Measurements from ENCODE around the gene PRKCSH. TPM values are rescaled to one million over a fixed set of nuclear protein-coding genes. Genes with fewer than 3 reads are reported as not detected.
A peak's percentile ranks its signal among the peaks of the same experiment; 100 is the strongest.
"Not testable (repeated sequence)": the region's sequence is repeated elsewhere in the genome, so short reads cannot be mapped to it uniquely, and the experiment has no call there.

Gene PRKCSH, protein sequence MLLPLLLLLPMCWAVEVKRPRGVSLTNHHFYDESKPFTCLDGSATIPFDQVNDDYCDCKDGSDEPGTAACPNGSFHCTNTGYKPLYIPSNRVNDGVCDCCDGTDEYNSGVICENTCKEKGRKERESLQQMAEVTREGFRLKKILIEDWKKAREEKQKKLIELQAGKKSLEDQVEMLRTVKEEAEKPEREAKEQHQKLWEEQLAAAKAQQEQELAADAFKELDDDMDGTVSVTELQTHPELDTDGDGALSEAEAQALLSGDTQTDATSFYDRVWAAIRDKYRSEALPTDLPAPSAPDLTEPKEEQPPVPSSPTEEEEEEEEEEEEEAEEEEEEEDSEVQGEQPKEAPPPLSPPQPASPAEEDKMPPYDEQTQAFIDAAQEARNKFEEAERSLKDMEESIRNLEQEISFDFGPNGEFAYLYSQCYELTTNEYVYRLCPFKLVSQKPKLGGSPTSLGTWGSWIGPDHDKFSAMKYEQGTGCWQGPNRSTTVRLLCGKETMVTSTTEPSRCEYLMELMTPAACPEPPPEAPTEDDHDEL
- total RNA-seq: 288 TPM in 2 replicates

DNA sequence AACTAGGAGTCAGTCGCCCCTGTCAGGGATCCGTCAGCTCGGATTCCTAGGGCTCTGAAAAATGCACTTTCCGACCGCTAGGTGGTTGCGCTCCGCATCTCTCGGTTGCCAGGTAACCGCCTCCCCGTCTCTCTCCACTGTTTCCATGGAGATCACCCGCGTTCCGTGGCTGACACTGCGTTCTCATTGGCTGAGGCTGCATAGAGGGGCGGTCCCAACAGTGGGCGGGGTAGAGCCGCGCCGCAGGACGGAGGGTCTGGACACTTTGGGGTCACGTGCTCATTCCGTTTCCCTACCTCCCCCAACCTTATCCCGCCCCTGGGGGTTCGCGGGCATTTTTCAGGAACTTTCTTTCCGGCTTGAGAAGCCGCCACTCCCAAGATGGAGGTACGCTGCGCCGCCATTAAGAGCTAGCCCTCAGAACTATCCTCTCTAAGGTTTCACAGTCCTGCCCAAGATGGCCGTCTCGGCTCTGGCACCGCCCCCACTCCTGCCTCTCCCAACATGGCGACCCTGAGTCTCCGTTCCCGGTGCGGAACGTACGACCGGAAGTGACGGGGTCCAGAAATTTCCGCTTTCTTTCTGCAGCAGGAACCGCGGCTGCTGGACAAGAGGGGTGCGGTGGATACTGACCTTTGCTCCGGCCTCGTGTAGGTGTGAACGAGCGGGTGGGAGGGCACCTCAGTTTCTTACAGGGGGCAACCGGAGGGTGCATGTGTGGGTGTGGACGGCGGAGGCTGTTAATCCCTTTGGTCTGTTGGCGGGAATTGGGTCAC, at the start of gene PRKCSH, which contains the start of gene ODAD3:
PRKCSH (plus strand) TSS at position 579 of the 776 bp plus-strand sequence. CDS start 483 bp downstream, outside the sequence.
ODAD3 (minus strand) TSS at position 65 of the 776 bp plus-strand sequence. CDS start 105 bp downstream, outside the sequence.
- DNase-seq: peak; percentile 100
- peak within 1 kb of the TSS; percentile 98 for H3K4me3 Mint-ChIP-seq
- H3K9me3 Mint-ChIP-seq: no peaks in the 10 kb centered on the region
- H3K27me3 Mint-ChIP-seq: peaks cover 2% of the 10 kb centered on the region
- H3K4me1 Mint-ChIP-seq: peaks cover 17% of the 10 kb centered on the region
- intact Hi-C loops (cut with micrococcal nuclease): loop anchor here (1.0 kb wide), 7 partner anchors 47 to 346 kb away; partner anchors contain the start of genes ELOF1, LDLR and ZNF653
- peak within 1 kb of the TSS; percentile 95 for H3K27ac Mint-ChIP-seq
- H3K36me3 Mint-ChIP-seq (ENCODE audit: low read depth): peaks cover 28% of the 10 kb centered on the region

- Mint-ChIP-seq H3K4me3 (no peak overlapping the region), H3K36me3 (ENCODE audit: low read depth) (no peaks in the 10 kb centered on the region), H3K27me3 (peaks cover 14% of the 10 kb centered on the region), H3K9me3 (no peaks in the 10 kb centered on the region), H3K4me1 (peaks cover 9% of the 10 kb centered on the region), H3K27ac (no peak overlapping the region)
- intact Hi-C loops (cut with micrococcal nuclease): no loop called here
- DNase-seq: no peak
These were observed 48.0 kb upstream of the PRKCSH start for GRCh38 chr19:11387162-11388034.

GRCh38 chr19:11390359-11390758, 45.1 kb upstream of the PRKCSH start:
- H3K4me3 Mint-ChIP-seq: no peak overlapping the region
- intact Hi-C loops (cut with micrococcal nuclease): no loop called here
- H3K27me3 Mint-ChIP-seq: peaks cover 3% of the 10 kb centered on the region
- H3K27ac Mint-ChIP-seq: no peak overlapping the region
- peaks cover 11% of the 10 kb centered on the region for H3K4me1 Mint-ChIP-seq
- H3K9me3 Mint-ChIP-seq: no peaks in the 10 kb centered on the region
- DNase-seq: no peak
- H3K36me3 Mint-ChIP-seq (ENCODE audit: low read depth): no peaks in the 10 kb centered on the region

GRCh38 chr19:11390933-11391680, 44.3 kb upstream of the PRKCSH start:
- no peaks in the 10 kb centered on the region for H3K9me3 Mint-ChIP-seq
- no peak overlapping the region for H3K27ac Mint-ChIP-seq
- H3K27me3 Mint-ChIP-seq: peaks cover 4% of the 10 kb centered on the region
- DNase-seq: no peak
- H3K4me3 Mint-ChIP-seq: no peak overlapping the region
- H3K4me1 Mint-ChIP-seq: peaks cover 11% of the 10 kb centered on the region
- intact Hi-C loops (cut with micrococcal nuclease): no loop called here
- H3K36me3 Mint-ChIP-seq (ENCODE audit: low read depth): no peaks in the 10 kb centered on the region

- Mint-ChIP-seq H3K27me3 (peaks cover 6% of the 10 kb centered on the region), H3K27ac (no peak overlapping the region), H3K9me3 (no peaks in the 10 kb centered on the region), H3K4me3 (no peak overlapping the region), H3K36me3 (ENCODE audit: low read depth) (no peaks in the 10 kb centered on the region), H3K4me1 (peaks cover 8% of the 10 kb centered on the region)
- intact Hi-C loops (cut with micrococcal nuclease): no loop called here
- peak; percentile 51 for DNase-seq
These were observed 38.3 kb upstream of the PRKCSH start for GRCh38 chr19:11397089-11397610.

GRCh38 chr19:11399667-11400066, 35.8 kb upstream of the PRKCSH start:
- peak; percentile 53 for DNase-seq
- peaks cover 2% of the 10 kb centered on the region for H3K4me1 Mint-ChIP-seq
- H3K4me3 Mint-ChIP-seq: no peak overlapping the region
- H3K27ac Mint-ChIP-seq: no peak overlapping the region
- intact Hi-C loops (cut with micrococcal nuclease): no loop called here
- H3K9me3 Mint-ChIP-seq: no peaks in the 10 kb centered on the region
- no peaks in the 10 kb centered on the region for H3K36me3 Mint-ChIP-seq (ENCODE audit: low read depth)
- H3K27me3 Mint-ChIP-seq: peaks cover 6% of the 10 kb centered on the region

DNA sequence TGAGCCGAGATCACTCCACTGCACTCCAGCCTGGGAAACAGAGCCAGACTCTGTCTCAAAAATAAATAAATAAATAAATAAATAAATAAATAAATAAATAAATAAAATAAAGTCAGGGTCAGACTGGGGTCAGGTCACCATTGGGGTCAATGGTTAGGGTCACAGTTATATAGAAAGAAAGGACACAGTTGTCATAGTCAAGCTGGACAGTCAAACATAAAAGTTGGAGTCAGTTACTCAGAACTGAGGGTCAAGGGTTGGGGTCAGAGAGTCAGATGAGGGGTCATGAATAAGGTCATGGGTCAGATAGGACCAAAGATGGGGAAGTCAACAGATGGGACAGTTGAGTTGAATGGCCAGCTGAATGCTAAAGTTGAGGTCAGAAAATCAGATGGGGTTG, 34.6 kb upstream of the PRKCSH start:
- DNase-seq: no peak
- Mint-ChIP-seq H3K4me3 (no peak overlapping the region), H3K9me3 (no peaks in the 10 kb centered on the region), H3K4me1 (no peaks in the 10 kb centered on the region), H3K36me3 (ENCODE audit: low read depth) (no peaks in the 10 kb centered on the region), H3K27me3 (peaks cover 4% of the 10 kb centered on the region), H3K27ac (no peak overlapping the region)
- intact Hi-C loops (cut with micrococcal nuclease): no loop called here

- Mint-ChIP-seq H3K27ac (no peak overlapping the region), H3K4me1 (no peaks in the 10 kb centered on the region), H3K27me3 (peaks cover 9% of the 10 kb centered on the region), H3K9me3 (no peaks in the 10 kb centered on the region), H3K36me3 (ENCODE audit: low read depth) (no peaks in the 10 kb centered on the region), H3K4me3 (no peak overlapping the region)
- DNase-seq: no peak
- intact Hi-C loops (cut with micrococcal nuclease): no loop called here
These were observed 33.5 kb upstream of the PRKCSH start for GRCh38 chr19:11401808-11402543.

DNA sequence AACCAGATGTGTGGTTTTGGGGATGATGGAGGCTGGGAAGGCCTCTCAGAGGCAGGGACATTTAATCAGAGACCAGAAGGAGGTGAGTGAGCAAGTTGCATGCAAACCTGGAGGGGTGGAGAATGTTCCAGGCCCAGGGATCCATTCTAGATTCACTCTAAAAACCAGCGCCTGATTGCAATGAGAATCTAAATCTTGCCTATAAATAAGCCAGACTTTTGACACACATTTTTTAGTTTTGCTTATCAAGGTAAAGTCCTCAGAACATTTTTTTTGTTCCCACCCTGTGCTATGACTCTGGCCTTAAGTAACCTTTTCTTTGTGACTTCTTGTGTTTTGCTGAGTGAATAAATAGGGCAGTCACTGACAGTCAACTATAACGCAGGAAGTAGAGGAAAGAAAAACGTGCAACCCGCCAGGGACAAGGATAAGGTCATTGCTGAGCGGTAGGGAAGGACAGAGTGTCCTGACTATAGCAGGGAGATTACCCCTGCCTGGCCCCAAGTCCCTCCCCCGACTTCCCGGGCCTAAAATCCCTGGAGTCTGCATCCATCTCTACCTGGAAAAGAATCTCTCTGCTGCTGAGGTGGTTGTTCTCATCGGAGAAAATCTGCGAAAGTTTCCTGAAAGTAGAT, 30.7 kb upstream of the PRKCSH start:
- intact Hi-C loops (cut with micrococcal nuclease): no loop called here
- no peaks in the 10 kb centered on the region for H3K9me3 Mint-ChIP-seq
- no peaks in the 10 kb centered on the region for H3K36me3 Mint-ChIP-seq (ENCODE audit: low read depth)
- H3K27ac Mint-ChIP-seq: no peak overlapping the region
- no peaks in the 10 kb centered on the region for H3K4me1 Mint-ChIP-seq
- DNase-seq: no peak
- H3K27me3 Mint-ChIP-seq: peaks cover 11% of the 10 kb centered on the region
- no peak overlapping the region for H3K4me3 Mint-ChIP-seq

- peaks cover 13% of the 10 kb centered on the region for H3K27me3 Mint-ChIP-seq
- H3K27ac Mint-ChIP-seq: no peak overlapping the region
- H3K36me3 Mint-ChIP-seq (ENCODE audit: low read depth): no peaks in the 10 kb centered on the region
- no peaks in the 10 kb centered on the region for H3K9me3 Mint-ChIP-seq
- H3K4me1 Mint-ChIP-seq: no peaks in the 10 kb centered on the region
- intact Hi-C loops (cut with micrococcal nuclease): no loop called here
- DNase-seq: peak; percentile 73
- H3K4me3 Mint-ChIP-seq: no peak overlapping the region
These were observed 29.4 kb upstream of the PRKCSH start for GRCh38 chr19:11405846-11406643.

DNA sequence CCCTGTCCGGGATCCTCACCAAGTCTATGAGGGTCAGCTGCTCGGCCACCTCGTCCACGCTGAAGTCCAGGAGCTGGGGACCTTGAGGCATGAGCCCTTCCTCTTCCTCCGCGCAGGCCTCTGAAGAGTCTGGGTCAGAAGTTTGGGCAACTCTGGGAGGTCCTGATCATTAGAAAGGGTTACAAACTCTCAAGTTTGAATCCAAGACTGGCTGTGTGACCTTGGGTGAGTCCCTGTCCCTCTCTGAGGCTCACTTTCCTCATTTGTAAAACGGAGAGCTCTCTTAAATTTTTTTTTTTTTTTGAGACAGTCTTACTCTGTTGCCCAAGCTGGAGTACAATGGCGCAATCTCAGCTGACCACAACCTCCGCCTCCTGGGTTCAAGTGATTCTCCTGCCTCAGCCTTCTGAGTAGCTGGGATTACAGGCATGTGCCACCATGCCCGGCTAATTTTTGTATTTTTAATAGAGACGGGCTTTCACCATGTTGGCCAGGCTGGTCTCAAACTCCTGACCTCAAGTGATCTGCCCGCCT, 28.7 kb upstream of the PRKCSH start:
- peaks cover 16% of the 10 kb centered on the region for H3K27me3 Mint-ChIP-seq
- H3K36me3 Mint-ChIP-seq (ENCODE audit: low read depth); H3K4me3 Mint-ChIP-seq; DNase-seq; H3K27ac Mint-ChIP-seq; intact Hi-C loops (cut with micrococcal nuclease); H3K4me1 Mint-ChIP-seq; H3K9me3 Mint-ChIP-seq: not testable (repeated sequence)

Measured in activated CD4-positive, alpha-beta T cell treated with anti-CD3 and anti-CD28 coated beads, Interleukin-2, amount 10 ng/mL, durations not matched to agents 24 days and 14 days (primary cell).